ENCODE results near the gene LIMK1. TPM values are rescaled to one million over a fixed set of nuclear protein-coding genes. Genes with fewer than 3 reads are reported as not detected.

The LIMK1 gene
- total RNA-seq (54.4 and 54.5 TPM in 2 replicates), polyA plus RNA-seq (52.9 and 62.0 TPM in 2 replicates), polyA minus RNA-seq (46.3 and 56.0 TPM in 2 replicates), Bru-seq, nascent RNA (percentile 49 among the genes with signal in this experiment), BruChase-seq, experiment 1, labeled RNA remaining after a 6-hour chase (percentile 72 among the genes with signal in this experiment), BruChase-seq, experiment 2, labeled RNA remaining after a 2-hour chase (percentile 58 among the genes with signal in this experiment)
- 44.1 and 53.1 TPM in 2 replicates for polyA plus RNA-seq (2011; cell fraction: cytosol; rRNA removed)
- 35.1 and 41.7 TPM in 2 replicates for polyA plus RNA-seq (2011; cell fraction: nucleus; rRNA removed)
- 57.2 and 60.2 TPM in 2 replicates for polyA plus RNA-seq (2012)
- 14.4 TPM for polyA minus RNA-seq (2011; cell fraction: cytosol; rRNA and poly(A)+ RNA removed)
- polyA minus RNA-seq (2011; cell fraction: nucleus; rRNA and poly(A)+ RNA removed): 12.6 and 20.9 TPM in 2 replicates
- long read RNA-seq, partial matches to known transcripts: 3 of 21 reads
- long read RNA-seq, other reads (novel, unspliced or antisense): 18 of 21 reads

DNA sequence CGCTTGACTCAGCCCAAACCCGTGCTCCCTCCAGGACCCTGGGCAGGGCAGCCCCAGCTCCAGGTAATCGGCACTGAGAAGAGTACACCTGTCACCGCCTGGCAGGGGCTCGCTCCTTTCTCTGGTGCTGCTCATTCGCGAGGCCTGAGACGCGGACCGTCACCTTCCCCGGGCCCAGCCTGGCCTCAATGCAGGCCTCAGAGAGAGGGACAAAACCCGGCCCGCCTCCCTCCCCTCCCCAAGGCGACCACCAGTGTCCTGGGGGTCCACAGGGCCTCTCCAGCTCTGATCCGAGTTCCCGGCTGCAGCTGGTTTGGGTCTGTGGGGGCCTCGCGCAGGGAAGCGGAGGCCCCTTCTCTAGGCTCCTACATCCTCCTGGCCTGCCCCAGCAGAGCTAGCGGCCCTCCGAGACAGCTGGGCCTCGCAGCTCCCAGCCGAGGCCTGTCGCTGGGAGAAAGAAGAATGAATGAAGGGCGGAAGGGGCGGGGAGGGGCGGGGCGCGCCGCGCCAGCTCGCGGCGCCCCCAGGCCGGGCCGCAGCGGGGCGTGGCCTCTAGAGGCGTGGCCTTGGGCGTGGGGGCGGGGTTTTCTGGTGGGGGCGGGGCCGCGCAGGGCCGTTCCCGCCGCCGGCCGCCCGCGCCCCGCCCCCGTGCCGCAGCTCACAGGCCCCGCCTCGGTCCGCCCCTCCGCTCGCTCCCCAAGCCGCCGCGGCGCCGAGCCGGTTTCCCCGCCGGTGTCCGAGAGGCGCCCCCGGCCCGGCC lies at the start of gene LIMK1:
TSS of gene LIMK1 (plus strand) at position 688 of the 760 bp plus-strand sequence. CDS start 187 bp downstream, outside the sequence.
- no peaks in the 10 kb centered on the region for H4K20me1 ChIP-seq (replicated peaks; ENCODE audit: control insufficient read depth, extremely low read depth, insufficient read depth, low read length)
- ChIA-PET CTCF (interaction anchor here (0.6 to 1.8 kb wide), 14 partner anchors 8 to 317 kb away, joined by 3 to 18 read pairs (median 3); partner anchors contain the start of gene EIF4H), POLR2A (interaction anchor here (0.5 to 1.3 kb wide), 2 partner anchors 11 to 116 kb away, joined by 3 to 6 read pairs; no protein-coding TSS in a partner anchor)
- H3K9ac ChIP-seq (replicated peaks; ENCODE audit: extremely low read depth, insufficient read depth, low read length): peak within 1 kb of the TSS; percentile 80
- H3K9me3 ChIP-seq (replicated peaks; ENCODE audit: control insufficient read depth, insufficient read depth, low read length): no peaks in the 10 kb centered on the region
- H3K79me2 ChIP-seq (ENCODE audit: control insufficient read depth, insufficient read depth, low read length): peaks cover 8% of the 10 kb centered on the region
- H3K4me1 ChIP-seq (ENCODE audit: control insufficient read depth, extremely low read depth, insufficient read depth, low read length): peaks cover 17% of the 10 kb centered on the region
- no TSS peak for BruUV-seq (replicated peaks)
- peak within 1 kb of the TSS; percentile 70 for H2AFZ ChIP-seq (ENCODE audit: low read depth, low read length)
- FAIRE-seq: peak; percentile 65
- H3K4me3 ChIP-seq (replicated peaks in 1 of 3; ENCODE audit: insufficient read depth in 1 of 3, low read depth in 1 of 3, low read length in 3 of 3): peak within 1 kb of the TSS; percentile 67 to 84 (median 80)
- intact Hi-C loops (cut with micrococcal nuclease): loop anchor here (5.0 kb wide), 1 partner anchor 94 kb away; no protein-coding TSS in a partner anchor
- peak within 1 kb of the TSS; percentile 83 for H3K4me2 ChIP-seq (ENCODE audit: insufficient read depth, low read length)
- no peaks in the 10 kb centered on the region for H3K27me3 ChIP-seq (ENCODE audit: control insufficient read depth in 2 of 2, insufficient read depth in 2 of 2, low read length in 2 of 2)
- DNase-seq (ENCODE audit: low read depth, low spot score): peak; percentile 74
- peak within 1 kb of the TSS; percentile 83 for H3K27ac ChIP-seq (ENCODE audit: insufficient read depth, low read depth, low read length)
- no peaks in the 10 kb centered on the region for H3K9me1 ChIP-seq (replicated peaks; ENCODE audit: control insufficient read depth, extremely low read depth, insufficient read depth, low read length)
- H3K36me3 ChIP-seq (ENCODE audit: control insufficient read depth in 2 of 2, extremely low read depth in 1 of 2, insufficient read depth in 2 of 2, low read length in 2 of 2): peaks cover 3 to 5% of the 10 kb centered on the region in 2 experiments
- dilution Hi-C loops (cut with MboI; ENCODE audit: extremely low pct_ligation_motif_present, low sequenced_read_pairs): no loop called here
- TF ChIP-seq POLR2A (IDR thresholded peaks at IDR 0.05; ENCODE audit: low read depth, low read length): peak; percentile 62
- TF ChIP-seq POLR2AphosphoS5 (IDR thresholded peaks at IDR 0.05; ENCODE audit: insufficient read depth, low read depth, low read length): peak; percentile 83
- TF ChIP-seq JUN (IDR thresholded peaks at IDR 0.05; ENCODE audit: borderline replicate concordance, insufficient read depth, insufficient read length, low read depth): no peak

DNA sequence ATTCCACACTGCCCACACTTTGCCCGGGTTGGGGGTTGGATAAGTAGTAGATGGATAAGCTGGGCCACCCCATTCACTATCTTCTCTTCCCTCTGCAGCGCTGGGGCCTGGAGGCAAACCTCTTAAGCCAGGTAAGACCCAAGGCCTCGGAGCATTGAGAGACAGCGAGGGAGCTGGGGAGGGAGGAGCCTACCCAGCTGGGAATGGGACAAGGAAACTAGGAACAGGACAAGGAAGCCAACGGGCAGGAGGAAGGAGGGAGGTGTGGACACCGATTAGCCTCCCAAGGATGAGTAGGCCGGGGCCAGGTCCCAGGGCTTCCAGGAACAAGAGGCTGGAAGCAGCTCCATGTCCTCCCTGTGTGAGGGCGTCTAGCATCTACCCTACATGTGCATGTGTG lies 46.0 kb upstream of the LIMK1 start:
- no peaks in the 10 kb centered on the region for H3K36me3 ChIP-seq (ENCODE audit: control insufficient read depth in 2 of 2, extremely low read depth in 1 of 2, insufficient read depth in 2 of 2, low read length in 2 of 2)
- peaks cover 0 to 2% of the 10 kb centered on the region in 2 experiments for H3K27me3 ChIP-seq (ENCODE audit: control insufficient read depth in 2 of 2, insufficient read depth in 2 of 2, low read length in 2 of 2)
- TF ChIP-seq POLR2A (IDR thresholded peaks at IDR 0.05; ENCODE audit: low read depth, low read length) (no peak), POLR2AphosphoS5 (IDR thresholded peaks at IDR 0.05; ENCODE audit: insufficient read depth, low read depth, low read length) (no peak), JUN (IDR thresholded peaks at IDR 0.05; ENCODE audit: borderline replicate concordance, insufficient read depth, insufficient read length, low read depth) (no peak), GATA2 (IDR thresholded peaks at IDR 0.05; ENCODE audit: insufficient read depth, insufficient read length, low read depth, low read length) (no peak), FOS (IDR thresholded peaks at IDR 0.05; ENCODE audit: borderline replicate concordance, insufficient read depth, low read length) (no peak), MYC (IDR thresholded peaks at IDR 0.05; ENCODE audit: low read depth, low read length) (no peak), EZH2 (IDR thresholded peaks at IDR 0.05; ENCODE audit: borderline replicate concordance, low read depth, low read length, severe bottlenecking) (no peak)
- TF ChIP-seq, protein P1, sequence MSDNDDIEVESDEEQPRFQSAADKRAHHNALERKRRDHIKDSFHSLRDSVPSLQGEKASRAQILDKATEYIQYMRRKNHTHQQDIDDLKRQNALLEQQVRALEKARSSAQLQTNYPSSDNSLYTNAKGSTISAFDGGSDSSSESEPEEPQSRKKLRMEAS (IDR thresholded peaks at IDR 0.05; ENCODE audit: insufficient read depth, insufficient read length): no peak
- TF ChIP-seq, protein P2, sequence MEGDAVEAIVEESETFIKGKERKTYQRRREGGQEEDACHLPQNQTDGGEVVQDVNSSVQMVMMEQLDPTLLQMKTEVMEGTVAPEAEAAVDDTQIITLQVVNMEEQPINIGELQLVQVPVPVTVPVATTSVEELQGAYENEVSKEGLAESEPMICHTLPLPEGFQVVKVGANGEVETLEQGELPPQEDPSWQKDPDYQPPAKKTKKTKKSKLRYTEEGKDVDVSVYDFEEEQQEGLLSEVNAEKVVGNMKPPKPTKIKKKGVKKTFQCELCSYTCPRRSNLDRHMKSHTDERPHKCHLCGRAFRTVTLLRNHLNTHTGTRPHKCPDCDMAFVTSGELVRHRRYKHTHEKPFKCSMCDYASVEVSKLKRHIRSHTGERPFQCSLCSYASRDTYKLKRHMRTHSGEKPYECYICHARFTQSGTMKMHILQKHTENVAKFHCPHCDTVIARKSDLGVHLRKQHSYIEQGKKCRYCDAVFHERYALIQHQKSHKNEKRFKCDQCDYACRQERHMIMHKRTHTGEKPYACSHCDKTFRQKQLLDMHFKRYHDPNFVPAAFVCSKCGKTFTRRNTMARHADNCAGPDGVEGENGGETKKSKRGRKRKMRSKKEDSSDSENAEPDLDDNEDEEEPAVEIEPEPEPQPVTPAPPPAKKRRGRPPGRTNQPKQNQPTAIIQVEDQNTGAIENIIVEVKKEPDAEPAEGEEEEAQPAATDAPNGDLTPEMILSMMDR (IDR thresholded peaks at IDR 0.05; ENCODE audit: extremely low read depth in 1 of 2, insufficient read depth in 1 of 2, low read depth in 1 of 2, low read length in 2 of 2): no peak
- dilution Hi-C loops (cut with MboI; ENCODE audit: extremely low pct_ligation_motif_present, low sequenced_read_pairs) (no loop called here), intact Hi-C loops (cut with micrococcal nuclease) (no loop called here)
- H3K4me3 ChIP-seq (replicated peaks in 1 of 3; ENCODE audit: insufficient read depth in 1 of 3, low read depth in 1 of 3, low read length in 3 of 3): no peak overlapping the region
- BruUV-seq (replicated peaks): no TSS peak
- no peak overlapping the region for H3K4me2 ChIP-seq (ENCODE audit: insufficient read depth, low read length)
- H3K9me3 ChIP-seq (replicated peaks; ENCODE audit: control insufficient read depth, insufficient read depth, low read length): no peaks in the 10 kb centered on the region
- H3K4me1 ChIP-seq (ENCODE audit: control insufficient read depth, extremely low read depth, insufficient read depth, low read length): no peaks in the 10 kb centered on the region
- no peak overlapping the region for H2AFZ ChIP-seq (ENCODE audit: low read depth, low read length)
- CTCF ChIA-PET: interaction anchor here (1.0 to 6.2 kb wide), 2 partner anchors 8 to 11 kb away, joined by 5 to 74 read pairs; no protein-coding TSS in a partner anchor
- DNase-seq (ENCODE audit: low read depth, low spot score) (no peak), FAIRE-seq (no peak)
- no peaks in the 10 kb centered on the region for H4K20me1 ChIP-seq (replicated peaks; ENCODE audit: control insufficient read depth, extremely low read depth, insufficient read depth, low read length)
- POLR2A ChIA-PET: no interaction called here
- H3K9me1 ChIP-seq (replicated peaks; ENCODE audit: control insufficient read depth, extremely low read depth, insufficient read depth, low read length): no peaks in the 10 kb centered on the region
- no peak overlapping the region for H3K27ac ChIP-seq (ENCODE audit: insufficient read depth, low read depth, low read length)
- H3K9ac ChIP-seq (replicated peaks; ENCODE audit: extremely low read depth, insufficient read depth, low read length): no peak overlapping the region
- no peaks in the 10 kb centered on the region for H3K79me2 ChIP-seq (ENCODE audit: control insufficient read depth, insufficient read depth, low read length)
